SK-N-SH treated with all-trans-retinoic acid at 6 μM for 48 hours (cell line): ENCODE measurements around the gene S100A3.
A peak's percentile ranks its signal among the peaks of the same experiment; 100 is the strongest.
"Not testable (repeated sequence)": the region's sequence is repeated elsewhere in the genome, so short reads cannot be mapped to it uniquely, and the experiment has no call there.

Source experiments
- ATAC-seq: fragments of 200-7000 bp; cut with Tn5 transposase; 3 replicates; pipeline ENCODE4 v1.9.1; 2020; ENCODE audit warnings: mild to moderate bottlenecking, moderate library complexity
- ARNTL ChIP-seq: fragments of 450-650 bp; formaldehyde crosslinking; IDR thresholded peaks from 2 replicates; pipeline ENCODE4 v1.5.0; 2020; ENCODE audit warnings: low read depth, mild to moderate bottlenecking, moderate library complexity, borderline replicate concordance
- BACH2 ChIP-seq: fragments of 250-450 bp; sonication (Bioruptor Pico); IDR thresholded peaks from 2 replicates; pipeline ENCODE4 v1.9.0; 2021; ENCODE audit warnings: mild to moderate bottlenecking, borderline replicate concordance
- CREB5 ChIP-seq: fragments of 250-450 bp; sonication (Bioruptor Pico); IDR thresholded peaks from 2 replicates; pipeline ENCODE4 v1.5.1; 2020; ENCODE audit warnings: low read depth, mild to moderate bottlenecking, moderate library complexity
- ESRRG ChIP-seq: fragments of 250-450 bp; sonication (Bioruptor Pico); IDR thresholded peaks from 2 replicates; pipeline ENCODE4 v1.6.1; 2021; ENCODE audit warnings: mild to moderate bottlenecking
- GLIS3 ChIP-seq: fragments of 250-450 bp; sonication (Bioruptor Pico); IDR thresholded peaks from 2 replicates; pipeline ENCODE4 v1.5.0; 2020; ENCODE audit warnings: mild to moderate bottlenecking, moderate library complexity
- ISL1 ChIP-seq: fragments of 250-450 bp; sonication (Bioruptor Pico); IDR thresholded peaks from 2 replicates; pipeline ENCODE4 v2.1.2; 2022; ENCODE audit warnings: mild to moderate bottlenecking, moderate library complexity
- PATZ1 ChIP-seq: fragments of 250-450 bp; sonication (Bioruptor Pico); IDR thresholded peaks from 2 replicates; pipeline ENCODE4 v1.8.0; 2020; ENCODE audit warnings: mild to moderate bottlenecking, moderate library complexity, borderline replicate concordance
- POU6F1 ChIP-seq: fragments of 250-450 bp; sonication (Bioruptor Pico); IDR thresholded peaks from 2 replicates; pipeline ENCODE4 v1.8.0; 2021; ENCODE audit warnings: low read depth, mild to moderate bottlenecking, moderate library complexity, borderline replicate concordance
- RARB ChIP-seq: fragments of 250-450 bp; sonication (Bioruptor Pico); IDR thresholded peaks from 2 replicates; pipeline ENCODE4 v1.8.0; 2021; ENCODE audit warnings: mild to moderate bottlenecking, moderate library complexity
- TOX ChIP-seq: fragments of 250-450 bp; sonication (Bioruptor Pico); IDR thresholded peaks from 2 replicates; pipeline ENCODE4 v1.8.0; 2021; ENCODE audit warnings: mild to moderate bottlenecking, moderate library complexity, borderline replicate concordance
- TSHZ2 ChIP-seq: fragments of 250-450 bp; sonication (Bioruptor Pico); IDR thresholded peaks from 2 replicates; pipeline ENCODE4 v1.5.0; 2020; ENCODE audit warnings: mild to moderate bottlenecking, moderate library complexity
- ZC3H10 ChIP-seq: fragments of 250-450 bp; sonication (Bioruptor Pico); IDR thresholded peaks from 2 replicates; pipeline ENCODE4 v1.5.1; 2021; ENCODE audit warnings: mild to moderate bottlenecking, moderate library complexity
- ZFP3 ChIP-seq: fragments of 250-450 bp; sonication (Bioruptor Pico); IDR thresholded peaks from 2 replicates; pipeline ENCODE4 v1.5.0; 2020; ENCODE audit warnings: mild to moderate bottlenecking, moderate library complexity
- ZFP30 ChIP-seq: fragments of 450-650 bp; formaldehyde crosslinking; IDR thresholded peaks from 2 replicates; pipeline ENCODE4 v1.5.0; 2022; ENCODE audit warnings: mild to moderate bottlenecking, moderate library complexity
- ZNF70 ChIP-seq: fragments of 450-650 bp; formaldehyde crosslinking; IDR thresholded peaks from 2 replicates; pipeline ENCODE4 v1.5.0; 2020; ENCODE audit warnings: mild to moderate bottlenecking, moderate library complexity
- ZNF8 ChIP-seq: fragments of 450-650 bp; formaldehyde crosslinking; IDR thresholded peaks from 2 replicates; pipeline ENCODE4 v1.5.0; 2020; ENCODE audit warnings: mild to moderate bottlenecking, moderate library complexity

Gene S100A3

GRCh38 chr1:153526132-153526543 lies 22.9 kb downstream of the S100A3 start:
- TF ChIP-seq CREB5 (no peak), RARB (no peak), ISL1 (no peak), ZNF8 (CRISPR knock-in tag) (no peak), ZFP3 (CRISPR knock-in tag) (no peak), ARNTL (CRISPR knock-in tag) (no peak), ZNF70 (CRISPR knock-in tag) (no peak), PATZ1 (CRISPR knock-in tag) (no peak), BACH2 (CRISPR knock-in tag) (no peak), ZC3H10 (CRISPR knock-in tag) (no peak), TSHZ2 (CRISPR knock-in tag) (no peak)
- ATAC-seq = peak; percentile 57

GRCh38 chr1:153525088-153525728 lies 23.9 kb downstream of the S100A3 start:
- ATAC-seq = peak; percentile 68
- TF ChIP-seq ZFP30 (no peak), POU6F1 (CRISPR knock-in tag) (no peak)

GRCh38 chr1:153522353-153523048 lies 26.6 kb downstream of the S100A3 start:
- ATAC-seq = not testable (repeated sequence)

- not testable (repeated sequence) for ATAC-seq
Observed at GRCh38 chr1:153521808-153522207, 27.2 kb downstream of the S100A3 start.

- peak; percentile 34 for ATAC-seq
- TF ChIP-seq ARNTL (CRISPR knock-in tag) = no peak
- no peak for TF ChIP-seq ESRRG
- TF ChIP-seq GLIS3 (CRISPR knock-in tag) = no peak
- TF ChIP-seq TOX (CRISPR knock-in tag) = no peak
- TF ChIP-seq ZNF70 (CRISPR knock-in tag) = no peak
Observed at GRCh38 chr1:153520818-153521476, 28.1 kb downstream of the S100A3 start.

GRCh38 chr1:153520137-153520691 lies 28.8 kb downstream of the S100A3 start:
- ATAC-seq = not testable (repeated sequence)
